GM21717 (cell line): Measurements from ENCODE around the gene TRIM49B.
"Not testable (repeated sequence)": the region's sequence is repeated elsewhere in the genome, so short reads cannot be mapped to it uniquely, and the experiment has no call there.

ENCODE experiments used
- ATAC-seq: cut with Tn5 transposase; IDR thresholded peaks from one replicate; pipeline ENCODE4 v1.9.1; 2021; ENCODE audit warnings: mild to moderate bottlenecking, moderate library complexity; ENCODE audit not compliant: unreplicated experiment

The TRIM49B gene

GRCh38 chr11:49028523-49028922 is at the start of gene TRIM49B:
Gene TRIM49B, plus strand, starts transcription at chr11:49028823. Its CDS starts 2,777 bp downstream, at chr11:49031600.
- ATAC-seq, result not testable (repeated sequence)

- ATAC-seq, result not testable (repeated sequence)
These were observed 44.8 kb upstream of the TRIM49B start, which contains the start of gene TRIM51G for GRCh38 chr11:48983785-48984184. Gene TRIM51G, minus strand, starts transcription at chr11:48983885. Its CDS starts 2,190 bp downstream, at chr11:48981695.

GRCh38 chr11:49048229-49048628 is 19.6 kb downstream of the TRIM49B start:
- not testable (repeated sequence) for ATAC-seq

- ATAC-seq, result not testable (repeated sequence)
These were observed 21.2 kb downstream of the TRIM49B start for GRCh38 chr11:49049821-49050220.

GRCh38 chr11:49059012-49059411 is 30.4 kb downstream of the TRIM49B start, which contains the start of gene TRIM64C:
Gene TRIM64C, minus strand, starts transcription at chr11:49059112. Its CDS starts 0 bp downstream, at chr11:49059112.
- not testable (repeated sequence) for ATAC-seq

GRCh38 chr11:49069897-49070296 is 41.3 kb downstream of the TRIM49B start:
- not testable (repeated sequence) for ATAC-seq
